ENCODE measurements around the gene PRAMEF11. TPM values are rescaled to one million over a fixed set of nuclear protein-coding genes. Genes with fewer than 3 reads are reported as not detected.
"Not testable (repeated sequence)": the region's sequence is repeated elsewhere in the genome, so short reads cannot be mapped to it uniquely, and the experiment has no call there.

Gene PRAMEF11
- total and polyA plus RNA-seq, 10 of the 15 experiments (the other 5 are each of a cell fraction or from before 2014, with no cell fraction given): not detected

GRCh38 chr1:12819061-12819460 is 12.1 kb downstream of the PRAMEF11 start:
- WGBS (ENCODE audit: insufficient coverage, insufficient replicate concordance, low lambda C conversion rate, missing lambda C conversion rate): 27% methylated on average over 5 of the region's 6 CpGs
- BruUV-seq (replicated peaks); CTCF ChIA-PET; H3K4me3 ChIP-seq; H2AFZ ChIP-seq (ENCODE audit: control insufficient read depth, low read depth, low read length); intact Hi-C loops (cut with micrococcal nuclease; ENCODE audit: unreplicated experiment); H3K4me1 ChIP-seq (ENCODE audit: control insufficient read depth, insufficient read depth, low read length); H3K27me3 ChIP-seq (replicated peaks in 1 of 2; ENCODE audit: control insufficient read depth in 2 of 2, insufficient read depth in 2 of 2, low read length in 1 of 2); ATAC-seq; H4K20me1 ChIP-seq (ENCODE audit: control insufficient read depth, insufficient read depth); H3K4me2 ChIP-seq (ENCODE audit: control insufficient read depth, insufficient read depth); H3K27ac ChIP-seq (ENCODE audit: control insufficient read depth, insufficient read depth); SMC1A ChIA-PET (ENCODE audit: uncharacterized antibody, unreplicated experiment); H3K36me3 ChIP-seq (ENCODE audit: control insufficient read depth in 2 of 2, insufficient read depth in 2 of 2, low read length in 1 of 2); DNase-seq (ENCODE audit: low read depth, low spot score); H3K9ac ChIP-seq (ENCODE audit: control insufficient read depth, insufficient read depth, low read length); H3K9me3 ChIP-seq (replicated peaks; ENCODE audit: control insufficient read depth, insufficient read depth, low read length); POLR2A ChIA-PET; H3K79me2 ChIP-seq (ENCODE audit: control insufficient read depth, insufficient read depth, low read length); FAIRE-seq; RAD21 ChIA-PET (ENCODE audit: unreplicated experiment): not testable (repeated sequence)
- in situ Hi-C loops (cut with MboI): loop anchor here (25.0 kb wide), 1 partner anchor 418 kb away; the partner anchor contains the start of gene PRAMEF18

DNA sequence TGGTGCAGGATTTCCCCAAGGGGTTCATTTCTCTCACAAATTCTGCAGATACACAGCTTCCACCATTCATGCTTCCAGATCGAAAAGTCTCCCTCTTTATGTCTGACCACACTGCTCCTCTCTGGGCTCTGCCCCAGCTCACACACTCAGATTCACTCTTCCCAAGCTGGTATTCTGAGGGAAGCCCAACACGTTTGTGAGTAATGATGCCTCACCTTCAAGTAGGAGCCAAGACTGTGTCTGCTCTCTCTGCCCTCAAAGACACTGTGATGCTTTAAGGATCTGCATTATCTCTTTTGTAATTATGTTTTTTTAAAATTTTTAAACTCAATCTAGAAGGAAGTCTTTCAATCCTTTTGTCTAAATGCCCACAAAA is 19.8 kb downstream of the PRAMEF11 start:
- no peak overlapping the region for H3K4me2 ChIP-seq (ENCODE audit: control insufficient read depth, insufficient read depth)
- no peaks in the 10 kb centered on the region for H3K9me3 ChIP-seq (replicated peaks; ENCODE audit: control insufficient read depth, insufficient read depth, low read length)
- in situ Hi-C loops (cut with MboI): loop anchor here (25.0 kb wide), 1 partner anchor 426 kb away; the partner anchor contains the start of gene PRAMEF18
- no peak overlapping the region for H3K27ac ChIP-seq (ENCODE audit: control insufficient read depth, insufficient read depth)
- WGBS (ENCODE audit: insufficient coverage, insufficient replicate concordance, low lambda C conversion rate, missing lambda C conversion rate): 0% methylated on average over 2 of the region's 2 CpGs
- no peaks in the 10 kb centered on the region for H3K36me3 ChIP-seq (ENCODE audit: control insufficient read depth in 2 of 2, insufficient read depth in 2 of 2, low read length in 1 of 2)
- DNase-seq (ENCODE audit: low read depth, low spot score): no peak
- no peak for ATAC-seq
- CTCF ChIA-PET: no interaction called here
- H3K27me3 ChIP-seq (replicated peaks in 1 of 2; ENCODE audit: control insufficient read depth in 2 of 2, insufficient read depth in 2 of 2, low read length in 1 of 2): no peaks in the 10 kb centered on the region; a peak in 1 of 4 replicates
- TF ChIP-seq SMAD5 (IDR thresholded peaks at IDR 0.05; ENCODE audit: low read depth) (no peak), ZZZ3 (IDR thresholded peaks at IDR 0.05; ENCODE audit: control insufficient read depth, insufficient read length, low read depth) (no peak), POU2F2 (IDR thresholded peaks at IDR 0.05; ENCODE audit: borderline replicate concordance, low read depth, low read length) (no peak), SIX5 (IDR thresholded peaks at IDR 0.05; ENCODE audit: low read depth, low read length, severe bottlenecking) (no peak), GABPA (IDR thresholded peaks at IDR 0.05; ENCODE audit: low read depth) (no peak), ZNF274 (IDR thresholded peaks at IDR 0.05; ENCODE audit: insufficient read depth, insufficient read length) (no peak), ATF2 (IDR thresholded peaks at IDR 0.05; ENCODE audit: low read length) (no peak), ZNF217 (IDR thresholded peaks at IDR 0.05) (no peak), HDAC2 (IDR thresholded peaks at IDR 0.05) (no peak), IRF4 (IDR thresholded peaks at IDR 0.05; ENCODE audit: low read depth, low read length) (no peak), EZH2 (IDR thresholded peaks at IDR 0.05; ENCODE audit: borderline replicate concordance, control insufficient read depth, low read depth, low read length) (no peak), STAT1 (conservative IDR thresholded peaks at IDR 0.05) (no peak), SRF (IDR thresholded peaks at IDR 0.05; ENCODE audit: low read depth in 2 of 2, low read length in 2 of 2) (no peak), SREBF1 (IDR thresholded peaks at IDR 0.05; ENCODE audit: low read length) (no peak), POLR2A (IDR thresholded peaks at IDR 0.05; ENCODE audit: low read depth, low read length) (no peak), ETV6 (conservative IDR thresholded peaks at IDR 0.05 in 1 of 2, IDR thresholded peaks at IDR 0.05 in 1 of 2; ENCODE audit: borderline replicate concordance in 1 of 2, low read depth in 1 of 2) (no peak)
- TF ChIP-seq, protein P1, sequence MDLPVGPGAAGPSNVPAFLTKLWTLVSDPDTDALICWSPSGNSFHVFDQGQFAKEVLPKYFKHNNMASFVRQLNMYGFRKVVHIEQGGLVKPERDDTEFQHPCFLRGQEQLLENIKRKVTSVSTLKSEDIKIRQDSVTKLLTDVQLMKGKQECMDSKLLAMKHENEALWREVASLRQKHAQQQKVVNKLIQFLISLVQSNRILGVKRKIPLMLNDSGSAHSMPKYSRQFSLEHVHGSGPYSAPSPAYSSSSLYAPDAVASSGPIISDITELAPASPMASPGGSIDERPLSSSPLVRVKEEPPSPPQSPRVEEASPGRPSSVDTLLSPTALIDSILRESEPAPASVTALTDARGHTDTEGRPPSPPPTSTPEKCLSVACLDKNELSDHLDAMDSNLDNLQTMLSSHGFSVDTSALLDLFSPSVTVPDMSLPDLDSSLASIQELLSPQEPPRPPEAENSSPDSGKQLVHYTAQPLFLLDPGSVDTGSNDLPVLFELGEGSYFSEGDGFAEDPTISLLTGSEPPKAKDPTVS (IDR thresholded peaks at IDR 0.05; ENCODE audit: low read depth, low read length): no peak
- H2AFZ ChIP-seq (ENCODE audit: control insufficient read depth, low read depth, low read length): no peak overlapping the region
- SMC1A ChIA-PET (ENCODE audit: uncharacterized antibody, unreplicated experiment): interaction anchor here (0.6 kb wide), 1 partner anchor 1928 kb away, joined by 4 read pairs; no protein-coding TSS in a partner anchor
- BruUV-seq (replicated peaks): no TSS peak
- RAD21 ChIA-PET (ENCODE audit: unreplicated experiment): no interaction called here
- H4K20me1 ChIP-seq (ENCODE audit: control insufficient read depth, insufficient read depth): no peaks in the 10 kb centered on the region
- intact Hi-C loops (cut with micrococcal nuclease; ENCODE audit: unreplicated experiment): no loop called here
- no peak for FAIRE-seq
- POLR2A ChIA-PET: no interaction called here
- no peaks in the 10 kb centered on the region for H3K4me1 ChIP-seq (ENCODE audit: control insufficient read depth, insufficient read depth, low read length)
- no peak overlapping the region for H3K9ac ChIP-seq (ENCODE audit: control insufficient read depth, insufficient read depth, low read length)
- H3K4me3 ChIP-seq: no peak overlapping the region
- no peaks in the 10 kb centered on the region for H3K79me2 ChIP-seq (ENCODE audit: control insufficient read depth, insufficient read depth, low read length)

Data from GM12878 (cell line).